ENCODE measurements around the gene ABAT. TPM values are rescaled to one million over a fixed set of nuclear protein-coding genes. Genes with fewer than 3 reads are reported as not detected.

Gene ABAT
- total RNA-seq, 2 experiments from 2014 or later, result 5.4 to 6.0 TPM

- Mint-ChIP-seq H3K4me1 (peaks cover 23% of the 10 kb centered on the region), H3K27ac (no peak overlapping the region), H3K9me3 (ENCODE audit: low read depth) (no peaks in the 10 kb centered on the region), H3K4me3 (no peak overlapping the region), H3K36me3 (ENCODE audit: low read depth) (peaks cover 77% of the 10 kb centered on the region), H3K27me3 (no peaks in the 10 kb centered on the region)
- ChIA-PET CTCF (interaction anchor here (0.6 to 0.7 kb wide), 2 partner anchors 116 to 281 kb away, joined by 3 to 4 read pairs; no protein-coding TSS in a partner anchor), POLR2A (no interaction called here)
- intact Hi-C loops (cut with DNase I, micrococcal nuclease), result no loop called here
- ATAC-seq (no peak), DNase-seq (no peak)
Observed at GRCh38 chr16:8812162-8812843, 137.9 kb downstream of the ABAT start.

- intact Hi-C loops (cut with DNase I, micrococcal nuclease), result no loop called here
- POLR2A ChIA-PET, result interaction anchor here (0.6 kb wide), 1 partner anchor 14 kb away, joined by 5 read pairs; no protein-coding TSS in a partner anchor
- H3K27me3 Mint-ChIP-seq, result no peaks in the 10 kb centered on the region
- no peaks in the 10 kb centered on the region for H3K9me3 Mint-ChIP-seq (ENCODE audit: low read depth)
- no peak overlapping the region for H3K4me3 Mint-ChIP-seq
- H3K27ac Mint-ChIP-seq, result peak overlapping the region; percentile 55
- CTCF ChIA-PET, result no interaction called here
- H3K36me3 Mint-ChIP-seq (ENCODE audit: low read depth), result peaks cover 76% of the 10 kb centered on the region
- DNase-seq, result peak; percentile 30
- ATAC-seq, result peak; percentile 49
- H3K4me1 Mint-ChIP-seq, result peaks cover 27% of the 10 kb centered on the region
Observed at GRCh38 chr16:8814095-8814806, 139.8 kb downstream of the ABAT start.

DNA sequence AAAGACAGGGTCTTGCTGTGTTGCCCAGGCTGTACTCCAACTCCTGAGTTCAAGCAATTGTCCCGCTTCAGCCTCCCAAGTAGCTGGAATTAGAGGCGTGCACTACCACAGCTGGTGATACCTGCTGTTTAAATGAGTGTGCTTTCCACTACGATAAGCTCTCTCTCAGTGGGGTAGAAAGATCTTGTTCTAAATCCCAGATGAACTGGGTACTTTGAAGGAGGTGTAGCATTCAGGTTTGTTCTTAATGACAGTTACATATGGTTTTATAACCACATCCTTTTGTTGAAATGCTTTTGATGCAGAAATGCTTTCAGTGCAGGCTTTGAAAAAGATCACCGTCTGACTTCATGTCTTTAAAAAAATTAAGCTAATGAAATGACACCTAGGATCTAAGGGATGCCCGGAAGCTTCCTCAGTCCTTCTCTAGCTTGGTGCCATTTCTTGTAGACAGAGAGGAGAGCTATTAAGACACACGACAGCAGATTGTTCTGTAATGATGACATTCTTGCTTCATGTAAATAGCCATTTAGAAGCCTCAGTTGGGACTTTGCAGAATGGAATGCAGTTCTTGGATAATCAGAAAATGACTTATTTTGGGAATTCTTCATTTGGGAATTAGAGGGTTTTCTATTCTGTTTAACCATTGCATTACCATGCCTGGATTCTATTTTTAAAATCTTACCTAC, 142.7 kb downstream of the ABAT start:
- H3K9me3 Mint-ChIP-seq (ENCODE audit: low read depth), result no peaks in the 10 kb centered on the region
- peak overlapping the region; percentile 28 for H3K27ac Mint-ChIP-seq
- intact Hi-C loops (cut with DNase I, micrococcal nuclease), result no loop called here
- DNase-seq (no peak), ATAC-seq (peak; percentile 50)
- no peak overlapping the region for H3K4me3 Mint-ChIP-seq
- no peaks in the 10 kb centered on the region for H3K27me3 Mint-ChIP-seq
- CTCF ChIA-PET, result interaction anchor here (0.6 to 1.5 kb wide), 6 partner anchors 16 to 1129 kb away, joined by 3 to 4 read pairs (median 4); no protein-coding TSS in a partner anchor
- H3K36me3 Mint-ChIP-seq (ENCODE audit: low read depth), result peaks cover 78% of the 10 kb centered on the region
- peaks cover 27% of the 10 kb centered on the region for H3K4me1 Mint-ChIP-seq
- POLR2A ChIA-PET, result interaction anchor here (0.9 kb wide), 1 partner anchor 11 kb away, joined by 4 read pairs; no protein-coding TSS in a partner anchor

- Mint-ChIP-seq H3K4me1 (peaks cover 21% of the 10 kb centered on the region), H3K36me3 (ENCODE audit: low read depth) (peaks cover 72% of the 10 kb centered on the region), H3K27ac (peak overlapping the region; percentile 69), H3K27me3 (no peaks in the 10 kb centered on the region), H3K4me3 (no peak overlapping the region), H3K9me3 (ENCODE audit: low read depth) (no peaks in the 10 kb centered on the region)
- DNase-seq (no peak), ATAC-seq (no peak)
- intact Hi-C loops (cut with DNase I, micrococcal nuclease), result no loop called here
- POLR2A ChIA-PET, result no interaction called here
- CTCF ChIA-PET, result interaction anchor here (1.1 kb wide), 1 partner anchor 8 kb away, joined by 3 read pairs; no protein-coding TSS in a partner anchor
Observed at GRCh38 chr16:8818504-8819270, 144.3 kb downstream of the ABAT start.

DNA sequence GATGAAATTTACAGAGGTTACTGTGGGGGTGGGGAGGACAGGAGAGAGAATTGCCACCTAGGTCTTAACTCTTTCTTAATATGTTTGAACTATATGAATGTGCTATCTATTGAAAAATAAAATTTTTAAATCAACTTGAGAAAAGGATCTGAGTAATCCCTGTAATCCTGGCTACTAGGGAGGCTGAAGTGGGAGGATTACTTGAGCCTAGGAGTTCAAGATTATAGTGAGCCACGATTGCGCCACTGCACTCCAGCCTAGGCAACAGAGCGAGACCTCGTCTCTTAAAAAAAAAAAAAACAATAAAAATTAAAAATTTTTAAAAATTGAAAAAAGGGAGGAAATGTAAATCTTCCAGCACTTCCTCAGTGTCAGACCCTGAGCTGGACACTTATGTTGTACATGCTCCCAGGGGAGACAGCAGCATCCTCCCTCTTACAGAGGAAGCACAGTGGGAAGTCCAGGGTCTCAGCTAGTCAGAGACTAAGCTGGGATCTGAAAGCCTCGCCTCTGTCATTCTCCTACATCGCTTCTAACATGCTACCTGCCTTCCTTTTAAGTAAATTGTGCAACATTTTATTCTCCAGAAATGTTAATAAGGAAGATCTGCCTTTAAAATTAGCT, 145.1 kb downstream of the ABAT start:
- Mint-ChIP-seq H3K9me3 (ENCODE audit: low read depth) (no peaks in the 10 kb centered on the region), H3K4me1 (peaks cover 17% of the 10 kb centered on the region), H3K4me3 (no peak overlapping the region), H3K36me3 (ENCODE audit: low read depth) (peaks cover 70% of the 10 kb centered on the region), H3K27me3 (no peaks in the 10 kb centered on the region), H3K27ac (peak overlapping the region; percentile 69)
- CTCF ChIA-PET, result interaction anchor here (0.5 to 1.1 kb wide), 4 partner anchors 9 to 148 kb away, joined by 3 to 4 read pairs (median 4); no protein-coding TSS in a partner anchor
- ATAC-seq (no peak), DNase-seq (no peak)
- POLR2A ChIA-PET, result no interaction called here
- intact Hi-C loops (cut with DNase I, micrococcal nuclease), result no loop called here

DNA sequence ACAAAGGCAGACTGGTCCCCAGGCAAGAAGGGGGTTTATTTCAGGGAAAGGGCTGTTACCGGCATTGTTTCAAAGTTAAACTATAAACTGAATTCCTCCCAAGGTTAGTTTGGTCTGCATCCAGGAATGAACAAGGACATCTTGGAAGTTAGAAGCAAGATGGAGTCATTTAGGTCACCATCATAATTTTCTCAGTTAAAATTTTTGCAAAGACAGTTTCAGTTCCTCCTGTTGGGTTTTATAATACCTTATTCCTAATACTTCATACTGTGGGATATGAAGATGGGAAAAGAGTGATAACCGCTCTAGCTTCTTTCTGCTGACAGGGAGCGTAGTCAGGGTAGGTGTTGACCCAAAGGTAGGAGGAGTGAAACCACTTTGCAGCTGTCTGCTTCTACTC, 148.0 kb downstream of the ABAT start:
- Mint-ChIP-seq H3K27ac (no peak overlapping the region), H3K36me3 (ENCODE audit: low read depth) (peaks cover 55% of the 10 kb centered on the region), H3K27me3 (no peaks in the 10 kb centered on the region), H3K4me3 (no peak overlapping the region), H3K4me1 (peaks cover 4% of the 10 kb centered on the region), H3K9me3 (ENCODE audit: low read depth) (no peaks in the 10 kb centered on the region)
- ATAC-seq, result no peak
- intact Hi-C loops (cut with DNase I, micrococcal nuclease), result no loop called here
- CTCF ChIA-PET, result interaction anchor here (0.6 to 0.8 kb wide), 3 partner anchors 16 to 1688 kb away, joined by 3 read pairs; no protein-coding TSS in a partner anchor
- no peak for DNase-seq
- POLR2A ChIA-PET, result no interaction called here

DNA sequence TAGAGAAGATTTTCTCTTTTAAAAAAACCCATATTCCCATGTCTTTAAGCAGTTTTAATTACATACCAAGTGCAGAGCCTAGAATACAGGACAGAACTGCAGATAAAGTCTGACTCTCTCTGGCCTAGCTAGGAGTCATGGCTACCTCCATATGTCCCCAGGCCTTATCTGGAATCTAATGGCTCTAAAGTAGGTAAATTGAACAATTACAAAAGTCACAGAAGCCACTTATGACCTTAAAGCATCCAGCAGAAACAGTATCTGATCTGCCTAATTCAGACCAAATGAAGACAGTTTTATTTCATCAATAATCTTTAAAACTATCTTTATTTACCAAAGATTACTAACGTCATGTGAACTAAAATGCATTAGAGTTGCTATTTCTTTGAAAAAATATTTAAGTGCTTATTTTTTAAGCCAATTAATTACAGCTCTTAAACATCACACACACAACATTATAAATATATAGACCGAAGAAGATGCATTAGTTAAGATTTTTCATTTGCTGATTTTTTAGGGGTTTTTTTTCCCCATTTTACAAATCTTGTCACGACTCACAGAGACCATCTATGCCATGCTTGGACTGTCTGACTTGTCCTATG, 152.0 kb downstream of the ABAT start:
- ATAC-seq (no peak), DNase-seq (no peak)
- ChIA-PET CTCF (interaction anchor here (1.3 kb wide), 1 partner anchor 111 kb away, joined by 3 read pairs; no protein-coding TSS in a partner anchor), POLR2A (no interaction called here)
- peaks cover 55% of the 10 kb centered on the region for H3K36me3 Mint-ChIP-seq (ENCODE audit: low read depth)
- H3K27me3 Mint-ChIP-seq, result no peaks in the 10 kb centered on the region
- intact Hi-C loops (cut with DNase I, micrococcal nuclease), result loop anchor here in 1 of 2 experiments (2.0 kb wide), 1 partner anchor 62 kb away; no protein-coding TSS in a partner anchor
- no peaks in the 10 kb centered on the region for H3K9me3 Mint-ChIP-seq (ENCODE audit: low read depth)
- no peak overlapping the region for H3K4me3 Mint-ChIP-seq
- no peak overlapping the region for H3K27ac Mint-ChIP-seq
- no peaks in the 10 kb centered on the region for H3K4me1 Mint-ChIP-seq

DNA sequence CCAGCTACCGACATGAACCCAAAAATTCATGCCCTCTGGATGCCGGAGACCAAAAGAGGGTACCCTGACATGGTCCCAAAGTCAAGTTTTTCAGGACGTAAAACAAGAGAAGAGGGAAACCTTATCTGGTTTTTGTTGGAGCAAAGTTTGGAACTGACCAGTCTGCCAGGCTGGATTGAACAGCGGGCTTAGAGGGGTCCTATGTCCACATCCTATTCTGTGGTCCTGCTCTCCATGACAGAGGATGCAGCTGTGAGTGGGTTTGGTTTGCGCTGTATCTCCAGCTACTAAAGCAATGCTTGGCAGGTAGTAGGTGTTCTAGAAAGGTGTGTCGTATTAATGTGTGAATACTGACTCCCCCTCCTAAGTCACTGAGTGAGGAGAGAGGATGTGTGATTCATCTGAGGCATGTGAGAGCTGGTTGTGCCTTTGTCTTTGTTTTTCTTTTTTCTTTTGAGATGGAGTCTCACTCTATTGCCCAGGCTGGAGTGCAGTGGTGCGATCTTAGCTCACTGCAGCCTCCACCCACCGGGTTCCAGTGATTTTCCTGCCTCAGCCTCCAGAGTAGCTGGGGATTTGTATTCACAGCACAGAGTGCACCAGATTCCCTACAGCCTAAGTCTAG, 154.2 kb downstream of the ABAT start:
- Mint-ChIP-seq H3K27ac (no peak overlapping the region), H3K36me3 (ENCODE audit: low read depth) (peaks cover 56% of the 10 kb centered on the region), H3K27me3 (no peaks in the 10 kb centered on the region), H3K4me3 (no peak overlapping the region), H3K9me3 (ENCODE audit: low read depth) (no peaks in the 10 kb centered on the region), H3K4me1 (peaks cover 16% of the 10 kb centered on the region)
- POLR2A ChIA-PET, result no interaction called here
- CTCF ChIA-PET, result interaction anchor here (1.0 kb wide), 1 partner anchor 271 kb away, joined by 3 read pairs; no protein-coding TSS in a partner anchor
- intact Hi-C loops (cut with DNase I, micrococcal nuclease), result no loop called here
- DNase-seq (no peak), ATAC-seq (no peak)

DNA sequence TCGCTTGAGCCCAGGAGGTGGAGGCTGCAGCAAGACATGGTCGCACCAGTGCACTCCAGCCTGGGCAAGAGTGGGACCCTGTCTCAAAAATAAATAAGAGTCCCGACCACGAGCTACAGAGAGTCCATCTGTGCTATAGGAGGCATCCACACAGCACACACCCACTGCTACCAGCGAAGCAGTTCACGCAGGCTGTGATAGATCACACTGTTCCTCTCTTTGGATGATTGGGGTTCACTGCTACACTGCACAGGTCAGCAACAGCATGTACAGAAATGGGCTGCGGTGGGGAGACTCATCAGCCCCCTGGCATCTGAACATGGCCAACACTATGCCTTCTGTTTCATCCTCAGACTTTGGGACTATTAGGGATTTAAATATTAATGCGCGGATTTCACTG, 157.0 kb downstream of the ABAT start:
- H3K36me3 Mint-ChIP-seq (ENCODE audit: low read depth), result peaks cover 48% of the 10 kb centered on the region
- H3K27me3 Mint-ChIP-seq, result no peaks in the 10 kb centered on the region
- ATAC-seq (no peak), DNase-seq (no peak)
- intact Hi-C loops (cut with DNase I, micrococcal nuclease), result no loop called here
- H3K9me3 Mint-ChIP-seq (ENCODE audit: low read depth), result no peaks in the 10 kb centered on the region
- H3K4me3 Mint-ChIP-seq, result no peak overlapping the region
- ChIA-PET CTCF (no interaction called here), POLR2A (no interaction called here)
- no peak overlapping the region for H3K27ac Mint-ChIP-seq
- H3K4me1 Mint-ChIP-seq, result peaks cover 18% of the 10 kb centered on the region
